ENCODE results near the gene GRP. TPM values are rescaled to one million over a fixed set of nuclear protein-coding genes. Genes with fewer than 3 reads are reported as not detected.

GRP gene
- total and polyA plus RNA-seq, 10 of the 15 experiments (the other 5 are each of a cell fraction or from before 2014, with no cell fraction given) = not detected

DNA sequence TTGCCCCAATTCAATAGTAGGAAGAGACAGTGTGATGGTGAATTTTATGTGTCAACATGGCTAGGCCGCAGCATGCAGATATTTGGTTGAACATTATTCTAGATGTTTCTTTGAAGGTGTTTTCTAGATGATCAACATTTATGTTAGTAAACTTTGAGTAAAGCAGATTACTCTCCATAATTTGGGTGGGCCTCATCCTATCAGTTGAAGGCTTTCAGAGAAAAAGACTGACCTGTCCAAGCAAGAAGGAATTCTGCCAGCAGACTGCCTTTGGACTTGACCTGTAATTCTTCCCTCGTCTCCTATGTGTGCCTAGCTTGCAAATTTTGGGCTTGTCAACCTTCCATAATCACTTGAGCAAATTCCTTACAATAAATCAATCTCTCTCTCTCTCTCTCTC is 8.3 kb upstream of the GRP start:
- Histone ChIP-seq H3K9ac (ENCODE audit: control insufficient read depth, insufficient read depth, low read length) (no peak overlapping the region), H3K4me2 (ENCODE audit: control insufficient read depth, insufficient read depth) (no peak overlapping the region), H3K36me3 (ENCODE audit: control insufficient read depth in 2 of 2, insufficient read depth in 2 of 2, low read length in 1 of 2) (no peaks in the 10 kb centered on the region), H3K4me1 (ENCODE audit: control insufficient read depth, insufficient read depth, low read length) (no peaks in the 10 kb centered on the region), H3K27me3 (replicated peaks in 1 of 2; ENCODE audit: control insufficient read depth in 2 of 2, insufficient read depth in 2 of 2, low read length in 1 of 2) (peaks cover 0 to 2% of the 10 kb centered on the region in 2 experiments; a peak in 2 of 4 replicates), H4K20me1 (ENCODE audit: control insufficient read depth, insufficient read depth) (no peaks in the 10 kb centered on the region), H3K27ac (ENCODE audit: control insufficient read depth, insufficient read depth) (no peak overlapping the region), H3K9me3 (replicated peaks; ENCODE audit: control insufficient read depth, insufficient read depth, low read length) (no peaks in the 10 kb centered on the region), H2AFZ (ENCODE audit: control insufficient read depth, low read depth, low read length) (no peak overlapping the region), H3K4me3 (no peak overlapping the region), H3K79me2 (ENCODE audit: control insufficient read depth, insufficient read depth, low read length) (no peaks in the 10 kb centered on the region)
- ATAC-seq (no peak), DNase-seq (ENCODE audit: low read depth, low spot score) (no peak), FAIRE-seq (no peak)
- in situ Hi-C loops (cut with MboI) (no loop called here), intact Hi-C loops (cut with micrococcal nuclease; ENCODE audit: unreplicated experiment) (no loop called here)
- ChIA-PET CTCF (no interaction called here), POLR2A (no interaction called here), SMC1A (ENCODE audit: uncharacterized antibody, unreplicated experiment) (no interaction called here), RAD21 (ENCODE audit: unreplicated experiment) (no interaction called here)
- 60% methylated on average over 2 of the region's 2 CpGs for WGBS (ENCODE audit: insufficient coverage, insufficient replicate concordance, low lambda C conversion rate, missing lambda C conversion rate)
- no TSS peak for BruUV-seq (replicated peaks)
- TF ChIP-seq CBX5 (IDR thresholded peaks at IDR 0.05; ENCODE audit: low read depth) (no peak), FOS (IDR thresholded peaks at IDR 0.05; ENCODE audit: borderline replicate concordance, extremely low read depth, insufficient read length) (no peak), DPF2 (IDR thresholded peaks at IDR 0.05) (no peak), RAD51 (IDR thresholded peaks at IDR 0.05) (no peak), IKZF1 (conservative IDR thresholded peaks at IDR 0.05) (no peak), ESRRA (IDR thresholded peaks at IDR 0.05; ENCODE audit: low read length) (no peak), CBFB (IDR thresholded peaks at IDR 0.05; ENCODE audit: low read depth) (no peak), POU2F2 (IDR thresholded peaks at IDR 0.05; ENCODE audit: borderline replicate concordance, low read depth, low read length) (no peak), HDAC6 (IDR thresholded peaks at IDR 0.05; ENCODE audit: unreplicated experiment) (no peak), JUNB (IDR thresholded peaks at IDR 0.05) (no peak), ZNF217 (IDR thresholded peaks at IDR 0.05) (no peak), ZNF384 (IDR thresholded peaks at IDR 0.05; ENCODE audit: borderline replicate concordance, low read depth, low read length) (no peak), STAT3 (IDR thresholded peaks at IDR 0.05; ENCODE audit: low read depth, low read length) (no peak)
- TF ChIP-seq, protein P1, sequence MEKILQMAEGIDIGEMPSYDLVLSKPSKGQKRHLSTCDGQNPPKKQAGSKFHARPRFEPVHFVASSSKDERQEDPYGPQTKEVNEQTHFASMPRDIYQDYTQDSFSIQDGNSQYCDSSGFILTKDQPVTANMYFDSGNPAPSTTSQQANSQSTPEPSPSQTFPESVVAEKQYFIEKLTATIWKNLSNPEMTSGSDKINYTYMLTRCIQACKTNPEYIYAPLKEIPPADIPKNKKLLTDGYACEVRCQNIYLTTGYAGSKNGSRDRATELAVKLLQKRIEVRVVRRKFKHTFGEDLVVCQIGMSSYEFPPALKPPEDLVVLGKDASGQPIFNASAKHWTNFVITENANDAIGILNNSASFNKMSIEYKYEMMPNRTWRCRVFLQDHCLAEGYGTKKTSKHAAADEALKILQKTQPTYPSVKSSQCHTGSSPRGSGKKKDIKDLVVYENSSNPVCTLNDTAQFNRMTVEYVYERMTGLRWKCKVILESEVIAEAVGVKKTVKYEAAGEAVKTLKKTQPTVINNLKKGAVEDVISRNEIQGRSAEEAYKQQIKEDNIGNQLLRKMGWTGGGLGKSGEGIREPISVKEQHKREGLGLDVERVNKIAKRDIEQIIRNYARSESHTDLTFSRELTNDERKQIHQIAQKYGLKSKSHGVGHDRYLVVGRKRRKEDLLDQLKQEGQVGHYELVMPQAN (conservative IDR thresholded peaks at IDR 0.05) = no peak
- TF ChIP-seq, protein P2, sequence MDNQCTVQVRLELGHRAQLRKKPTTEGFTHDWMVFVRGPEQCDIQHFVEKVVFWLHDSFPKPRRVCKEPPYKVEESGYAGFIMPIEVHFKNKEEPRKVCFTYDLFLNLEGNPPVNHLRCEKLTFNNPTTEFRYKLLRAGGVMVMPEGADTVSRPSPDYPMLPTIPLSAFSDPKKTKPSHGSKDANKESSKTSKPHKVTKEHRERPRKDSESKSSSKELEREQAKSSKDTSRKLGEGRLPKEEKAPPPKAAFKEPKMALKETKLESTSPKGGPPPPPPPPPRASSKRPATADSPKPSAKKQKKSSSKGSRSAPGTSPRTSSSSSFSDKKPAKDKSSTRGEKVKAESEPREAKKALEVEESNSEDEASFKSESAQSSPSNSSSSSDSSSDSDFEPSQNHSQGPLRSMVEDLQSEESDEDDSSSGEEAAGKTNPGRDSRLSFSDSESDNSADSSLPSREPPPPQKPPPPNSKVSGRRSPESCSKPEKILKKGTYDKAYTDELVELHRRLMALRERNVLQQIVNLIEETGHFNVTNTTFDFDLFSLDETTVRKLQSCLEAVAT (IDR thresholded peaks at IDR 0.05) = no peak
- TF ChIP-seq, protein P3, sequence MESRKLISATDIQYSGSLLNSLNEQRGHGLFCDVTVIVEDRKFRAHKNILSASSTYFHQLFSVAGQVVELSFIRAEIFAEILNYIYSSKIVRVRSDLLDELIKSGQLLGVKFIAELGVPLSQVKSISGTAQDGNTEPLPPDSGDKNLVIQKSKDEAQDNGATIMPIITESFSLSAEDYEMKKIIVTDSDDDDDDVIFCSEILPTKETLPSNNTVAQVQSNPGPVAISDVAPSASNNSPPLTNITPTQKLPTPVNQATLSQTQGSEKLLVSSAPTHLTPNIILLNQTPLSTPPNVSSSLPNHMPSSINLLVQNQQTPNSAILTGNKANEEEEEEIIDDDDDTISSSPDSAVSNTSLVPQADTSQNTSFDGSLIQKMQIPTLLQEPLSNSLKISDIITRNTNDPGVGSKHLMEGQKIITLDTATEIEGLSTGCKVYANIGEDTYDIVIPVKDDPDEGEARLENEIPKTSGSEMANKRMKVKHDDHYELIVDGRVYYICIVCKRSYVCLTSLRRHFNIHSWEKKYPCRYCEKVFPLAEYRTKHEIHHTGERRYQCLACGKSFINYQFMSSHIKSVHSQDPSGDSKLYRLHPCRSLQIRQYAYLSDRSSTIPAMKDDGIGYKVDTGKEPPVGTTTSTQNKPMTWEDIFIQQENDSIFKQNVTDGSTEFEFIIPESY (IDR thresholded peaks at IDR 0.05) = no peak
- TF ChIP-seq, protein P4, sequence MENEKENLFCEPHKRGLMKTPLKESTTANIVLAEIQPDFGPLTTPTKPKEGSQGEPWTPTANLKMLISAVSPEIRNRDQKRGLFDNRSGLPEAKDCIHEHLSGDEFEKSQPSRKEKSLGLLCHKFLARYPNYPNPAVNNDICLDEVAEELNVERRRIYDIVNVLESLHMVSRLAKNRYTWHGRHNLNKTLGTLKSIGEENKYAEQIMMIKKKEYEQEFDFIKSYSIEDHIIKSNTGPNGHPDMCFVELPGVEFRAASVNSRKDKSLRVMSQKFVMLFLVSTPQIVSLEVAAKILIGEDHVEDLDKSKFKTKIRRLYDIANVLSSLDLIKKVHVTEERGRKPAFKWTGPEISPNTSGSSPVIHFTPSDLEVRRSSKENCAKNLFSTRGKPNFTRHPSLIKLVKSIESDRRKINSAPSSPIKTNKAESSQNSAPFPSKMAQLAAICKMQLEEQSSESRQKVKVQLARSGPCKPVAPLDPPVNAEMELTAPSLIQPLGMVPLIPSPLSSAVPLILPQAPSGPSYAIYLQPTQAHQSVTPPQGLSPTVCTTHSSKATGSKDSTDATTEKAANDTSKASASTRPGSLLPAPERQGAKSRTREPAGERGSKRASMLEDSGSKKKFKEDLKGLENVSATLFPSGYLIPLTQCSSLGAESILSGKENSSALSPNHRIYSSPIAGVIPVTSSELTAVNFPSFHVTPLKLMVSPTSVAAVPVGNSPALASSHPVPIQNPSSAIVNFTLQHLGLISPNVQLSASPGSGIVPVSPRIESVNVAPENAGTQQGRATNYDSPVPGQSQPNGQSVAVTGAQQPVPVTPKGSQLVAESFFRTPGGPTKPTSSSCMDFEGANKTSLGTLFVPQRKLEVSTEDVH (IDR thresholded peaks at IDR 0.05; ENCODE audit: low read depth, partially characterized antibody) = no peak
